Skeletal muscle cell (primary cell): Measurements from ENCODE around the gene LDAH.
A peak's percentile ranks its signal among the peaks of the same experiment; 100 is the strongest.

ENCODE experiments used
- DNase-seq: peaks from one replicate; pipeline ENCODE4 v3.0.0-alpha.2; 2010; ENCODE audit warnings: low read depth
- H3K4me3 ChIP-seq: 2 replicates; pipeline ENCODE4 v1.5.1; 2011; ENCODE audit warnings: low read depth, mild to moderate bottlenecking, control low read depth, low read length, moderate library complexity

The LDAH gene

DNA sequence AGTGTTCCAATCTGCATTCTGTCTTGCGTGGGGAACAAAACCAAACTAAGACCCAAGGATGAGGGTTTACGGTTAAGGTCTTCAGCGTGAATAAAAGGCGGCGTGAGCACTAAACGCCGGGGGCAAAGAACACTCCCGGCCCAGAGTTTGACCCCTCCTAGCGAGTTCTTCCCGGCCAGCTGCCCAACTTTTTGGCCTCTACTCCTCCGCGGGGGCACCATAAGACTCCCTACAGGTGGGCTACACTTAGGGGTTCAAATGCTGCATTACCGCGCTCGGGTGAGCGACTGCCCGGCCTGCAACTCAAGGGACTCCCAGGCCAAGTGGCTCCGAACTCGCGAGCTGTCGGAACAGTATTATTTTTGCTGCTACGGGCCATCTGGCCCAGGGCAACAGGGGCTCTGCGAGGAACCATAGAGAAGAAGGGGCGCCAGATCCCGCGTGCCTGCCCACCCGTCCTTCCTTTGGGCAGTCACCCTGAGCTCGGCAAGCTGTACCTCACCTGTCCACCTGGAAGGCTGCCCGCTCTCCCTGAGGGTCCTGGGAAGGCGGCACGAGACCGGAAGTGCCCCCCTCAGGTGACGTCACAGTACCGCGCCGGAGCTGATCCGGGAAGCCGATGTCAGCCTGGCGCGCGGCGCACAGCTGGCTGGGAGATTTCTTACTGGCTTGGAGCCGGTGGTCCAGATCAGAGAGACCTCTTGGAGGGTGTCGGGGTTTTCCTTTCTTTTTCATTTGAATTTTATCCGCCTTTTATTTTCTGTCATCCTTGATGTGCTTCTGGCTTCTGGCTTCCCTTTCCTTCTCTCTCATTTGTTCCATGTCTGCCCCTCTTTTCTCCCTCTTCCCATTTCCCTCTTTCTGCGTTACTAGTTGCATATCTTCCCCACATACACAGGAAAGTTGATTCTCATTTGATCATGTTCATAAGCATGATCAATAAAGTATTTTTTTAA, at the start of gene LDAH:
LDAH (minus strand) TSS at position 567 of the 956 bp plus-strand sequence. CDS start 21,638 bp downstream, outside the sequence.
- peak within 1 kb of the TSS; percentile 96 for H3K4me3 ChIP-seq
- DNase-seq, result peak; percentile 45

DNA sequence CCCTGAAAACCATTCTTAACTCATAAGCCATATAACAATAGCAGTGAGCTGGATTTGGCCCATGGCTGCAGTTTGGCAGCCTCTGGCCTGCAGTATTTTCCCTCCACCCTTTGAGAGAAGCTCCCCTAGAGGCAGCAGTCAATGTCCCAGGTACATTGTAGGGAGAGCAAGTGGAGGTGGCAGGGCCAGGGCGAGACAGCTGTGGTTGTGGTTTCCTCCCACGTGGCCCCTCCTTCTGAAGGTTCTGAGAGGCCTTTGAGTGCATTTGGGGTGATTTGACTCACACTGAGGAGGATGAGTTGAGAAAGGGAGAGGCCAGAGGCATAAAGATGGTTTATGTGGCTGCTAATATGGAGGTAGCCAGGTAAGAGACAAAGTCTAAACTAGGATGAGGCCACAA, 45.5 kb upstream of the LDAH start:
- H3K4me3 ChIP-seq, result no peak overlapping the region
- no peak for DNase-seq

DNA sequence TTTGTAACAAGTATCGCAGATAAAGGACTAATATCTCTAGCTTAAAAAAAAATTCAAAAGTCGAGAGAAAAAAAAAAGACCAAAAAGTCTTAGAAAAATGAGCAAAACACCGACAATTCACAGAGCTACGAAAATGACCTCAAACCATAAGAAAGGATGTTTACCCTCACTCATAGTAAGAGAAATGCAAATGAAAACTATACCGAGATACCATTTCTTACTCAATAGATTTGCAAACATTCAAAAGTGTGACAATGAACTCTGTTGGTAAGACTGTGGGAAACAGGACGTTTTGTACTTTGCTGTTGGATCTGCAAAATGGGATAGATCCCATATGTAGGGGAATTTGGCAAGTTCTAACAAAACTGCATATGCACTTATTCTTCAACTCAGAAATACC, 39.9 kb upstream of the LDAH start:
- H3K4me3 ChIP-seq, result no peak overlapping the region
- DNase-seq, result no peak

DNA sequence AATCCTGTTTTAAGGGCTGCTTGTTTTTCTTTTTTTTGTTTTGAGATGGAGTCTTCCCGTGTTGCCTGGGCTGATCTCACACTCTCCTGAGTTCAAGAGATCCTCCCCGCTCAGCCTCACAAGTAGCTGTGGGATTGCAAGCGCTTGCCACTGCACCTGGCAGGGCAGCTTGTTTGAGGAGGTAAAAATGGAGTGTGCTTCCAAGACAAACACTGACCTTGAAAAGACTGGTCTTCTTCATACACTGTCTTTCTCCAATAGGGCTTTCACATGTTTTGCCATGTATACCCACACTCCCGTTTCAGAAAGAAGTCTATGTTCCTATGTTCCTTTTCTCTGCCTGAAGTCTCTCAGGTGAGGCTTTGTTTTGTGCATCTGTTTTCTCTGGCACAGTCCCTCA, 32.6 kb upstream of the LDAH start:
- no peak overlapping the region for H3K4me3 ChIP-seq
- no peak for DNase-seq

DNA sequence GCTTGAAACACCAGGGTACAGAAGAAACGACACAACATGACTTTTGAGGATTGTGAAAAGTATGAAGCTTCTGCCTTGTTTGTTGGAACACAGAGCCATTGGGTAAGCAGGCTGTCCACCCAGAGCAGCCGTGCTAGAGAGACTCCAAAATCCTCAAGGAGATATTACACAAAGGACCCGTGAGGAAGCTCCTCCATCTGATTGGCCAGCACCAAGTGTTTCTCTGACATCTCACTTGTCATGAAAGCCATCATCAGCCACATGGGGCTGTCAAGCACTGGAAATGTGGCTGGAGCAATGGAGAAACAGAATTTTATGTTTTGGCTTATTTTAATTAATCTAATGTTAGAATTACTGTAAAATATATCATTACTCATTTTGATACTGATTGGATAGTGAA, 29.8 kb upstream of the LDAH start:
- no peak for DNase-seq
- no peak overlapping the region for H3K4me3 ChIP-seq

- no peak for DNase-seq
- H3K4me3 ChIP-seq, result no peak overlapping the region
Measured at GRCh38 chr2:20852139-20852538, 29.2 kb upstream of the LDAH start.

DNA sequence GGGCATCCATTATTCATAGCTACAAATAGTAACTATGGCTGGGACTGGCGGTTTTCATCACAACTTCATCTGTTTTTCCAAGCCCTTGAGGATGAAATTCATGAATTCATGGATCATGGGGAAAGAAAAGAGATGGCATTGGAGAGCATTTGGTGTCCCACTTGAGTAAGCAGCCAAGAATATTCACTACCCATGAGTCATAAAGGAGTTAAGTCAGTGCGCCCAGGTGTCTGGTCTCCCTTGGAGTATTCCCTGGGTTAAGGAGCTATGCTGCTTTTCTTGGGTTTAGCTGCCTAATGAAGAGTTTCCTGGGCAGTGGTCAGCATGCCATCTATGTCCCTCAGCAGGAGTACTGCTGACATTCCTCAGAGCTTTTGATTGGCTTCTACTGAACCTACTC, 21.3 kb upstream of the LDAH start:
- DNase-seq, result no peak

DNA sequence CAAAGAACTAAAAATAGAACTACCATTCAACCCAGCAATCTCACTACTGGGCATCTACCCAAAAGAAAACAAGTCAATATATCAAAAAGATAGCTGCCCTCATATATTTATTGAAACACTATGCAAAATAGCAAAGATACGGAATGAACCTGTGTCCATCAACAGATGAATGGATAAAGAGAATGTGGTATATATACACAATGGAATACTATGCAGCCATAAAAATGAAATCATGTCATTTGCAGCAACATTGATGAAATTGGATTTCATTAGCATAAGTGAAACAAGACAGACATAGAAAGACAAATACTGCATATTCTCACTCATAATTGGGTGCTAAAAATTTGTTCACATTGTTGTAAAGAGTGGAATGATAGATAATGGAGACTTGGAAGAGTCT, 16.2 kb upstream of the LDAH start:
- no peak overlapping the region for H3K4me3 ChIP-seq
- DNase-seq, result no peak

More for the DNA sequence above, 21.3 kb upstream of the LDAH start:
- no peak overlapping the region for H3K4me3 ChIP-seq

- H3K4me3 ChIP-seq, result no peak overlapping the region
- DNase-seq, result no peak
Measured at GRCh38 chr2:20838016-20838415, 15.1 kb upstream of the LDAH start.

DNA sequence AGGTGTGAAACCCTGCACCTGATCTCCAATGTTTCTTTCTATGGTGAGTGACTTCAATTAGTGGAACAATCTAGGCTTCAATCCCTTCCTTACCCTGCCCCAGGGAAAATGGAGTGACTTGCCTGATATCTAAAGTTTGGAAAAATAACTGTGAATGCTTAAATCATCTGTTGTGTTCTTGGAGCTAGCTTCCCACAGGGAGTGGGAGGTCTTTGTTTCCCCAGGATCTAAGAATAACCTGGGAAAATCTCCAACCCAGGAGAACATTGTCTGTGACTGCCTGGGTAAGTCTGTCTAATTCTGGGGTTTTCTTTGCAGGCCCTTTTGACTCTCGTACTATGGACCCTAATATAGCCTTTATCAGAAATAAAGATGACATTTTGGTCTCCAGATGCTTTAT, 13.6 kb upstream of the LDAH start:
- DNase-seq, result no peak

DNA sequence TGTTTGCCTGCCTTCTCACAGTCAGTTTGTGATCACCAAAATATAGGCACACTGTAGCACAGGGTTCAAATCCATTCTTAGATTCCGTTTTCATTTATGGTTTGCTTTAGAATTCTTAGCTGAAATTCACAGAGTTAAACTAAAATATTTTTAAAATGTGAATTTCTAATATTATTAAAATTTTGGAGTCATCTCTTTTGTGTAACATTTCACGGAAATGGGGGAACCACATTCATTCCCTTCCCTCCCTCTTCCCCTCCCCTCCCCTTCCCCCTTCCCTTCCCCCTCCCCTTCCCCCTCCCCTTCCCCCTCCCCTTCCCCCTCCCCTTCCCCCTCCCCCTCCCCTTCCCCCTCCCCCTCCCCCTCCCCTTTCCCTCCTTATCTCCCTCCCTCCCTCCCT, 11.4 kb upstream of the LDAH start:
- no peak overlapping the region for H3K4me3 ChIP-seq
- DNase-seq, result no peak

More for the DNA sequence above, 13.6 kb upstream of the LDAH start:
- H3K4me3 ChIP-seq, result no peak overlapping the region

- no peak overlapping the region for H3K4me3 ChIP-seq
- DNase-seq, result no peak
Measured at GRCh38 chr2:20832606-20833005, 9.7 kb upstream of the LDAH start.

- no peak for DNase-seq
- no peak overlapping the region for H3K4me3 ChIP-seq
Measured at GRCh38 chr2:20829861-20830260, 7.0 kb upstream of the LDAH start.

GRCh38 chr2:20823917-20824316, 1.0 kb upstream of the LDAH start:
- no peak for DNase-seq

GRCh38 chr2:20818820-20819219, 4.1 kb downstream of the LDAH start:
- no peak for DNase-seq
- no peak overlapping the region for H3K4me3 ChIP-seq

More at GRCh38 chr2:20823917-20824316, 1.0 kb upstream of the LDAH start:
- H3K4me3 ChIP-seq, result no peak overlapping the region

DNA sequence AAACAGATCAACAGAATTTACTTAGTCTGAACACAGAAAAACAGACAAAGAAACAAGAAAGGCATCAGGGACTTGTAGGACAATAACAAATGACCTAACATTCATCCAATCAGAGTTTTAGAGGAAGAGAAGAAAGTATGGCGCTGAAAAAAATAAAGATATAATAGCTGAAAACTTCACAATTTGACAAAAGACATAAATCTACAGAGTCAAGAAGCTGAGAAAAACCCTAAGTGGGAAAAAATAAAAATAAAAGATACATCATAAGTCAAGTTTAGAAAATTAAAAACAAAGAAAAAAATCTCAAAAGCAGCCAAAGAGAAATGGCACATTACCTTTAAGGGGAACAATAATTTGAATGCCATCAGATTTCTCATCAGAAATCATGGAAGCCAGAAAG, 7.7 kb downstream of the LDAH start:
- H3K4me3 ChIP-seq, result no peak overlapping the region
- DNase-seq, result no peak

DNA sequence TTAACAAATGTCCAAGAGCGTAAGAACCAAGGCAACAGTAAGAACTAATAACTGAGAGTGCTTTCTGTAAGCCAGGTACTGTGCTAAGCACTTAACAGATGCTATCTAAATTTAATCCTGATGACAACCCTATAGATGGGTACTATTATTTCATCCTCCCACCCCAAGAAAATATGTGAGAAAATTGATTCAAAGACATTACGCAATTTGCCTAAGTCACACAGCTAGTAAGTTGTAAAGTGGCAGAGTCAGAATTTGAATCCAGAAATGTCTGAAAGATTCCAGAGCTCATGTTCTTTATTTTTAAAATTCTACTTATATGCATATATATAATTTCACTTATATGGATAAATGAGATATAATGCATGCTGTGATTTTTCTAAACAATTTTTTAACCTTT, 10.1 kb downstream of the LDAH start:
- DNase-seq, result no peak
- H3K4me3 ChIP-seq, result no peak overlapping the region

DNA sequence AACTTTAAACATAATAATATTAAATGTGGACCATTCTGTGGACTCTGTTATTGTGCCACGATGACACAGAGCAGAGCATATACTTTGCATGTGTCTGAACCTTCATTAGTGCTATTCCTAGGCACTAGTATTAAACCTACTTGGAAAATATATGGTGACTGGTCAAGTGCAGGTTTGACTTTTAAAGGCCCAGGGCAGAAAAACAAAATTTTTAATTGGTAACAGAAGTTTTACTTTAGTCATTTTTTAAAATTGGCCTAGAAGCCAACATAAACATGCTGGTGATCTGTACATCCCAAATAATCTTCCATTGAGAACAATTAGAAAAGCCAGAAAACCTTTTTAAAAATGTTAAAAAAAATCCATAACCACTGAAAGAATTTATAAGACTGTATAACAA, 16.6 kb downstream of the LDAH start:
- DNase-seq, result no peak
- no peak overlapping the region for H3K4me3 ChIP-seq

GRCh38 chr2:20803974-20804373, 18.9 kb downstream of the LDAH start:
- no peak for DNase-seq
- H3K4me3 ChIP-seq, result no peak overlapping the region

GRCh38 chr2:20803226-20803682, 19.6 kb downstream of the LDAH start:
- DNase-seq, result no peak
- H3K4me3 ChIP-seq, result no peak overlapping the region

GRCh38 chr2:20797096-20797495, 25.8 kb downstream of the LDAH start:
- no peak overlapping the region for H3K4me3 ChIP-seq
- no peak for DNase-seq
